Neuronal stem cell (in vitro differentiated cells): ENCODE measurements around the gene AOAH.

Experiments used
- DNase-seq: peaks from one replicate; pipeline ENCODE4 v3.0.0-alpha.2; 2013; ENCODE audit warnings: low spot score
- H2AFZ ChIP-seq: one replicate; pipeline ENCODE4 v1.6.1; 2013; ENCODE audit warnings: mild to moderate bottlenecking, low read length, inconsistent platforms
- H2AK5ac ChIP-seq: 2 replicates; pipeline ENCODE4 v1.6.1; 2013; ENCODE audit warnings: low read depth, mild to moderate bottlenecking, inconsistent platforms, low read length, moderate library complexity, mixed read lengths
- H2BK120ac ChIP-seq: 2 replicates; pipeline ENCODE4 v1.6.1; 2013; ENCODE audit warnings: low read depth, mild to moderate bottlenecking, inconsistent platforms, low read length, moderate library complexity, mixed read lengths
- H2BK12ac ChIP-seq: one replicate; pipeline ENCODE4 v1.6.1; 2013; ENCODE audit warnings: low read length, inconsistent platforms
- H2BK15ac ChIP-seq: 2 replicates; pipeline ENCODE4 v1.6.1; 2013; ENCODE audit warnings: mild to moderate bottlenecking, low read length, inconsistent platforms, mixed read lengths
- H2BK5ac ChIP-seq: one replicate; pipeline ENCODE4 v1.6.1; 2013; ENCODE audit warnings: inconsistent platforms, mild to moderate bottlenecking, low read length, moderate library complexity
- H3K14ac ChIP-seq: one replicate; pipeline ENCODE4 v1.6.1; 2013; ENCODE audit warnings: low read length, inconsistent platforms
- H3K18ac ChIP-seq: 2 replicates; pipeline ENCODE4 v1.6.1; 2013; ENCODE audit warnings: low read length, inconsistent platforms
- H3K23ac ChIP-seq: 2 replicates; pipeline ENCODE4 v1.6.1; 2013; ENCODE audit warnings: low read depth, mild to moderate bottlenecking, mixed read lengths, low read length, inconsistent platforms; ENCODE audit not compliant: poor library complexity
- H3K27ac ChIP-seq: replicated peaks from 3 replicates; pipeline ENCODE4 v1.5.1; 2013; ENCODE audit warnings: low read length, inconsistent platforms
- H3K27me3 ChIP-seq, 3 experiments: 2 replicates each; pipeline ENCODE4 v1.6.1; 2013; ENCODE audit warnings: low read length in 3 of 3, mild to moderate bottlenecking in 2 of 3, inconsistent platforms in 1 of 3, low read depth in 1 of 3, mixed read lengths in 1 of 3, moderate library complexity in 1 of 3; ENCODE audit not compliant: control insufficient read depth in 3 of 3, insufficient read depth in 3 of 3
- H3K36me3 ChIP-seq, 2 donors: replicated peaks in 1 of 2; 2 replicates each; pipeline ENCODE4 v1.6.1; 2013; ENCODE audit warnings: low read length in 2 of 2; ENCODE audit not compliant: control insufficient read depth in 2 of 2, insufficient read depth in 2 of 2
- H3K4ac ChIP-seq: 2 replicates; pipeline ENCODE4 v1.6.1; 2013; ENCODE audit warnings: inconsistent platforms, mild to moderate bottlenecking, low read length, moderate library complexity
- H3K4me1 ChIP-seq, 2 donors: 1 replicate in 1 of 2; 2 replicates in 1 of 2; pipeline ENCODE4 v1.6.1; 2013; ENCODE audit warnings: low read length in 2 of 2, low read depth in 1 of 2; ENCODE audit not compliant: control insufficient read depth in 2 of 2, insufficient read depth in 1 of 2
- H3K4me2 ChIP-seq: one replicate; pipeline ENCODE4 v1.6.1; 2013; ENCODE audit warnings: mild to moderate bottlenecking, low read length, inconsistent platforms; ENCODE audit not compliant: insufficient read depth, poor library complexity, severe bottlenecking
- H3K4me3 ChIP-seq, 2 donors: 2 replicates each; pipeline ENCODE4 v1.5.1; 2013; ENCODE audit warnings: low read length in 2 of 2, mild to moderate bottlenecking in 2 of 2, inconsistent platforms in 1 of 2, moderate library complexity in 1 of 2
- H3K79me1 ChIP-seq: one replicate; pipeline ENCODE4 v1.6.1; 2013; ENCODE audit warnings: low read depth, mild to moderate bottlenecking, inconsistent platforms, low read length, moderate library complexity
- H3K9ac ChIP-seq: one replicate; pipeline ENCODE4 v1.6.1; 2013; ENCODE audit warnings: mild to moderate bottlenecking, low read depth, low read length, inconsistent platforms; ENCODE audit not compliant: poor library complexity
- H3K9me3 ChIP-seq, 2 donors: replicated peaks in 1 of 2; 2 replicates each; pipeline versions ENCODE3 to v1.6.1; 2013; ENCODE audit warnings: low read length in 2 of 2, mild to moderate bottlenecking in 2 of 2, inconsistent platforms in 1 of 2, low read depth in 1 of 2, mixed read lengths in 1 of 2, moderate library complexity in 1 of 2; ENCODE audit not compliant: control insufficient read depth in 2 of 2, insufficient read depth in 1 of 2
- H4K8ac ChIP-seq: one replicate; pipeline ENCODE4 v1.6.1; 2013; ENCODE audit warnings: low read depth, mild to moderate bottlenecking, inconsistent platforms, low read length, moderate library complexity
- H4K91ac ChIP-seq: one replicate; pipeline ENCODE4 v1.6.1; 2013; ENCODE audit warnings: low read length, low read depth, mild to moderate bottlenecking, inconsistent platforms; ENCODE audit not compliant: poor library complexity
- WGBS, 2 donors: extraction: QIAGEN DNeasy Blood & Tissue Kit; methylation state at CpG; one replicate each; pipeline ENCODE4 v1.1.7; 2013; ENCODE audit warnings: missing lambda C conversion rate in 2 of 2, mixed read lengths in 1 of 2; ENCODE audit not compliant: insufficient read length in 2 of 2, insufficient replicate concordance in 1 of 2; ENCODE audit errors: extremely low coverage in 2 of 2; 5-methylcytosine and 5-hydroxymethylcytosine counted together

AOAH gene

GRCh38 chr7:36531951-36532350 is 192.3 kb downstream of the AOAH start:
- Histone ChIP-seq H2AK5ac (no peak overlapping the region), H4K91ac (no peak overlapping the region), H3K27me3 (no peaks in the 10 kb centered on the region), H3K18ac (no peak overlapping the region), H3K36me3 (no peaks in the 10 kb centered on the region), H3K4me2 (no peak overlapping the region), H4K8ac (no peak overlapping the region), H3K23ac (peak overlapping the region; percentile 34), H3K4me1 (no peaks in the 10 kb centered on the region), H2AFZ (peak overlapping the region; percentile 1), H2BK15ac (no peak overlapping the region), H2BK12ac (no peak overlapping the region), H3K4ac (no peak overlapping the region), H2BK5ac (no peak overlapping the region), H3K14ac (no peak overlapping the region), H2BK120ac (no peak overlapping the region), H3K9ac (no peak overlapping the region), H3K9me3 (no peaks in the 10 kb centered on the region), H3K79me1 (no peaks in the 10 kb centered on the region), H3K27ac (no peak overlapping the region), H3K4me3 (peak overlapping the region in 1 of 2 donors; percentile 61)
- no CpG with 5 or more reads among the region's 7 CpGs for WGBS, 2 donors
- no peak for DNase-seq

- H4K8ac ChIP-seq = no peak overlapping the region
- H2BK15ac ChIP-seq = no peak overlapping the region
- no peak overlapping the region for H2BK120ac ChIP-seq
- no peaks in the 10 kb centered on the region for H3K9me3 ChIP-seq
- no peak overlapping the region for H3K14ac ChIP-seq
- no peak overlapping the region for H3K4me2 ChIP-seq
- H3K36me3 ChIP-seq = no peaks in the 10 kb centered on the region
- H2BK12ac ChIP-seq = no peak overlapping the region
- no peak overlapping the region for H3K4me3 ChIP-seq
- H3K27ac ChIP-seq = no peak overlapping the region
- DNase-seq = no peak
- no peak overlapping the region for H4K91ac ChIP-seq
- H3K9ac ChIP-seq = no peak overlapping the region
- H2BK5ac ChIP-seq = no peak overlapping the region
- H3K4ac ChIP-seq = no peak overlapping the region
- no CpG with 5 or more reads among the region's 2 CpGs for WGBS, 2 donors
- no peaks in the 10 kb centered on the region for H3K79me1 ChIP-seq
- H2AFZ ChIP-seq = peak overlapping the region; percentile 38
- H3K4me1 ChIP-seq = no peaks in the 10 kb centered on the region
- H3K18ac ChIP-seq = no peak overlapping the region
- no peak overlapping the region for H2AK5ac ChIP-seq
- no peak overlapping the region for H3K23ac ChIP-seq
- H3K27me3 ChIP-seq = no peaks in the 10 kb centered on the region
Measured at GRCh38 chr7:36530456-36530855, 193.8 kb downstream of the AOAH start.

GRCh38 chr7:36527549-36527913 is 196.8 kb downstream of the AOAH start:
- no peak overlapping the region for H3K4me3 ChIP-seq
- H3K9me3 ChIP-seq = no peaks in the 10 kb centered on the region
- no peak overlapping the region for H4K91ac ChIP-seq
- H3K4me1 ChIP-seq = peaks cover 0 to 5% of the 10 kb centered on the region in 2 donors
- no peaks in the 10 kb centered on the region for H3K79me1 ChIP-seq
- no peak overlapping the region for H2BK120ac ChIP-seq
- H3K18ac ChIP-seq = no peak overlapping the region
- H3K4ac ChIP-seq = no peak overlapping the region
- no peaks in the 10 kb centered on the region for H3K36me3 ChIP-seq
- WGBS, 2 donors = no CpG with 5 or more reads among the region's 6 CpGs
- H3K14ac ChIP-seq = no peak overlapping the region
- no peak overlapping the region for H3K9ac ChIP-seq
- H2BK12ac ChIP-seq = no peak overlapping the region
- H3K23ac ChIP-seq = no peak overlapping the region
- no peak overlapping the region for H2AK5ac ChIP-seq
- no peak overlapping the region for H4K8ac ChIP-seq
- H2BK15ac ChIP-seq = no peak overlapping the region
- H3K27me3 ChIP-seq = no peaks in the 10 kb centered on the region
- H2AFZ ChIP-seq = peak overlapping the region; percentile 13
- H2BK5ac ChIP-seq = no peak overlapping the region
- DNase-seq = no peak
- H3K4me2 ChIP-seq = no peak overlapping the region
- H3K27ac ChIP-seq = no peak overlapping the region

GRCh38 chr7:36526863-36527548 is 197.3 kb downstream of the AOAH start:
- Histone ChIP-seq H3K9me3 (no peaks in the 10 kb centered on the region), H3K4me3 (no peak overlapping the region), H3K9ac (no peak overlapping the region), H4K91ac (no peak overlapping the region), H3K23ac (no peak overlapping the region), H3K4me1 (peaks cover 0 to 6% of the 10 kb centered on the region in 2 donors), H3K27ac (no peak overlapping the region), H2BK15ac (no peak overlapping the region), H2BK5ac (no peak overlapping the region), H3K4me2 (no peak overlapping the region), H2BK120ac (no peak overlapping the region), H4K8ac (no peak overlapping the region), H2BK12ac (no peak overlapping the region), H3K36me3 (no peaks in the 10 kb centered on the region), H3K18ac (no peak overlapping the region), H3K4ac (no peak overlapping the region), H3K27me3 (no peaks in the 10 kb centered on the region), H2AK5ac (no peak overlapping the region), H3K14ac (no peak overlapping the region), H2AFZ (no peak overlapping the region), H3K79me1 (no peaks in the 10 kb centered on the region)
- no peak for DNase-seq
- no CpG with 5 or more reads among the region's 3 CpGs for WGBS, 2 donors
